OCI-LY1 (cell line): ENCODE results near the gene ASB2.

Experiments used
- H2AFZ ChIP-seq: fragments of 200-600 bp; sonication (generic), shearing (Covaris generic); 2 replicates; pipeline ENCODE4 v1.6.0; 2014; ENCODE audit warnings: antibody characterized with exemption, mild to moderate bottlenecking, low read length
- H3F3A ChIP-seq: fragments of 200-600 bp; sonication (generic), shearing (Covaris generic); 2 replicates; pipeline ENCODE4 v1.6.0; 2014; ENCODE audit warnings: mild to moderate bottlenecking, antibody characterized with exemption, low read length, moderate library complexity; ENCODE audit not compliant: insufficient read depth
- H3K27ac ChIP-seq: fragments of 200-600 bp; sonication (generic); 2 replicates; pipeline ENCODE4 v1.5.1; 2014; ENCODE audit warnings: low read length, mixed run types, mild to moderate bottlenecking, low read depth; ENCODE audit not compliant: poor library complexity, severe bottlenecking
- H3K27me3 ChIP-seq: fragments of 200-600 bp; sonication (generic); 2 replicates; pipeline ENCODE4 v1.6.0; 2014; ENCODE audit warnings: antibody characterized with exemption, mild to moderate bottlenecking, low read length, moderate library complexity; ENCODE audit not compliant: insufficient read depth
- H3K36me3 ChIP-seq: fragments of 200-600 bp; sonication (generic); 2 replicates; pipeline ENCODE4 v1.6.1; 2014; ENCODE audit warnings: mild to moderate bottlenecking, antibody characterized with exemption, low read length, moderate library complexity, mixed read lengths; ENCODE audit not compliant: insufficient read depth
- H3K4me1 ChIP-seq: fragments of 200-600 bp; sonication (generic); 2 replicates; pipeline ENCODE4 v1.5.1; 2014; ENCODE audit warnings: mild to moderate bottlenecking, low read length, moderate library complexity; ENCODE audit not compliant: insufficient read depth, severe bottlenecking
- H3K4me2 ChIP-seq: fragments of 200-600 bp; sonication (generic), shearing (Covaris generic); 2 replicates; pipeline ENCODE4 v1.6.1; 2014; ENCODE audit warnings: low read length
- H3K4me3 ChIP-seq: fragments of 200-600 bp; sonication (generic); 2 replicates; pipeline ENCODE4 v1.5.1; 2014; ENCODE audit warnings: low read length, low read depth, mild to moderate bottlenecking, mixed read lengths; ENCODE audit not compliant: poor library complexity, severe bottlenecking
- H3K79me2 ChIP-seq: fragments of 200-600 bp; shearing (Covaris generic); 2 replicates; pipeline ENCODE4 v1.6.1; 2016; ENCODE audit warnings: mixed run types, low read length, mixed read lengths; ENCODE audit not compliant: insufficient read depth
- H3K9ac ChIP-seq: fragments of 200-600 bp; sonication (generic), shearing (Covaris generic); 2 replicates; pipeline ENCODE4 v1.6.1; 2014; ENCODE audit warnings: mild to moderate bottlenecking, low read length, mixed read lengths
- H3K9me2 ChIP-seq: fragments of 200-600 bp; sonication (generic), shearing (Covaris generic); 2 replicates; pipeline ENCODE4 v1.6.1; 2014; ENCODE audit warnings: low read depth, mild to moderate bottlenecking, low read length, mixed read lengths
- H3K9me3 ChIP-seq: fragments of 200-600 bp; shearing (Covaris generic); 2 replicates; pipeline ENCODE4 v1.6.1; 2014; ENCODE audit warnings: low read length, mixed read lengths
- H4K20me1 ChIP-seq: fragments of 200-600 bp; sonication (generic), shearing (Covaris generic); 2 replicates; pipeline ENCODE4 v1.6.0; 2016; ENCODE audit warnings: mild to moderate bottlenecking, low read length; ENCODE audit not compliant: insufficient read depth
- CTCF ChIP-seq: fragments of 200-600 bp; sonication (generic), shearing (Covaris generic); IDR thresholded peaks from 2 replicates; pipeline ENCODE4 v1.5.1; 2017; ENCODE audit warnings: mild to moderate bottlenecking, antibody characterized with exemption, low read length, moderate library complexity, mixed read lengths
- EZH2 ChIP-seq: fragments of 200-600 bp; sonication (generic), shearing (Covaris generic); IDR thresholded peaks from 2 replicates; pipeline ENCODE4 v1.8.0; 2017; ENCODE audit warnings: borderline replicate concordance, mixed run types, mild to moderate bottlenecking, antibody characterized with exemption, low read length, moderate library complexity, mixed read lengths

Gene ASB2

GRCh38 chr14:93960774-93961438, 15.5 kb downstream of the ASB2 start:
- peak overlapping the region; percentile 53 for H3K4me2 ChIP-seq
- H3K27me3 ChIP-seq: no peaks in the 10 kb centered on the region
- peaks cover 87% of the 10 kb centered on the region for H3K4me1 ChIP-seq
- no peaks in the 10 kb centered on the region for H4K20me1 ChIP-seq
- H3K4me3 ChIP-seq: peak overlapping the region; percentile 20
- H3K9me3 ChIP-seq: no peaks in the 10 kb centered on the region
- TF ChIP-seq EZH2 (no peak), CTCF (no peak)
- H3K79me2 ChIP-seq: no peaks in the 10 kb centered on the region
- H2AFZ ChIP-seq: no peak overlapping the region
- peaks cover 12% of the 10 kb centered on the region; the same call in 1 of the 2 replicates for H3F3A ChIP-seq
- H3K27ac ChIP-seq: peak overlapping the region; percentile 100
- H3K9me2 ChIP-seq: no peaks in the 10 kb centered on the region
- H3K36me3 ChIP-seq: no peaks in the 10 kb centered on the region; the same call in 1 of the 2 replicates
- peak overlapping the region; percentile 88 for H3K9ac ChIP-seq

- Histone ChIP-seq H4K20me1 (no peaks in the 10 kb centered on the region), H2AFZ (no peak overlapping the region), H3K79me2 (no peaks in the 10 kb centered on the region), H3K9me2 (no peaks in the 10 kb centered on the region), H3K4me2 (peak overlapping the region; percentile 37; the same call in 1 of the 2 replicates), H3K27me3 (no peaks in the 10 kb centered on the region), H3F3A (peaks cover 12% of the 10 kb centered on the region; the same call in 1 of the 2 replicates), H3K9ac (peak overlapping the region; percentile 88), H3K36me3 (no peaks in the 10 kb centered on the region; the same call in 1 of the 2 replicates), H3K4me1 (peaks cover 95% of the 10 kb centered on the region), H3K9me3 (no peaks in the 10 kb centered on the region), H3K27ac (peak overlapping the region; percentile 100), H3K4me3 (no peak overlapping the region)
- no peak for TF ChIP-seq CTCF
- no peak for TF ChIP-seq EZH2
These were observed 16.3 kb downstream of the ASB2 start for GRCh38 chr14:93960108-93960475.

GRCh38 chr14:93959239-93960107, 16.9 kb downstream of the ASB2 start:
- Histone ChIP-seq H3K36me3 (peaks cover 3% of the 10 kb centered on the region; the same call in 1 of the 2 replicates), H3K27ac (peak overlapping the region; percentile 100), H3F3A (peaks cover 12% of the 10 kb centered on the region; the same call in 1 of the 2 replicates), H3K9ac (peak overlapping the region; percentile 88), H4K20me1 (no peaks in the 10 kb centered on the region), H2AFZ (no peak overlapping the region), H3K4me2 (peak overlapping the region; percentile 37), H3K79me2 (no peaks in the 10 kb centered on the region), H3K4me3 (no peak overlapping the region), H3K27me3 (no peaks in the 10 kb centered on the region), H3K9me2 (no peaks in the 10 kb centered on the region), H3K9me3 (no peaks in the 10 kb centered on the region), H3K4me1 (peaks cover 100% of the 10 kb centered on the region)
- no peak for TF ChIP-seq CTCF
- no peak for TF ChIP-seq EZH2
